Endodermal cell (in vitro differentiated cells): ENCODE data around the gene CFAP46. TPM values are rescaled to one million over a fixed set of nuclear protein-coding genes. Genes with fewer than 3 reads are reported as not detected.

Experiments used
- DNase-seq: peaks from one replicate; pipeline ENCODE4 v3.0.0-alpha.2; 2017
- H3K27ac ChIP-seq: 2 replicates; pipeline ENCODE4 v1.5.1; 2013; ENCODE audit warnings: mild to moderate bottlenecking, low read depth, low read length, moderate library complexity
- H3K27me3 ChIP-seq: 2 replicates; pipeline ENCODE4 v1.6.1; 2013; ENCODE audit warnings: mild to moderate bottlenecking, low read length, moderate library complexity; ENCODE audit not compliant: insufficient read depth, control insufficient read depth, poor library complexity, severe bottlenecking
- H3K36me3 ChIP-seq: 2 replicates; pipeline ENCODE4 v1.7.0; 2013; ENCODE audit warnings: mild to moderate bottlenecking, low read length, moderate library complexity; ENCODE audit not compliant: control insufficient read depth, insufficient read depth
- H3K4me1 ChIP-seq: one replicate; pipeline ENCODE4 v1.7.0; 2013; ENCODE audit warnings: low read length; ENCODE audit not compliant: control insufficient read depth, insufficient read depth
- H3K4me3 ChIP-seq: 2 replicates; pipeline ENCODE4 v1.5.1; 2013; ENCODE audit warnings: mild to moderate bottlenecking, low read length, moderate library complexity
- H3K9ac ChIP-seq: 2 replicates; pipeline ENCODE4 v1.6.1; 2013; ENCODE audit warnings: mild to moderate bottlenecking, low read length, moderate library complexity; ENCODE audit not compliant: poor library complexity, severe bottlenecking; ENCODE audit errors: extremely low read depth
- H3K9me3 ChIP-seq: 2 replicates; pipeline ENCODE4 v1.6.1; 2013; ENCODE audit warnings: mild to moderate bottlenecking, low read length, moderate library complexity; ENCODE audit not compliant: control insufficient read depth
- H3K27ac Mint-ChIP-seq: 2 replicates; pipeline ENCODE4 v1.8.0; 2020; ENCODE audit warnings: mixed read lengths
- H3K27me3 Mint-ChIP-seq: 2 replicates; pipeline ENCODE4 v1.8.0; 2021; ENCODE audit warnings: mild to moderate bottlenecking, mixed read lengths; ENCODE audit not compliant: insufficient read depth
- H3K36me3 Mint-ChIP-seq: 2 replicates; pipeline ENCODE4 v1.8.0; 2020; ENCODE audit warnings: low read depth, mixed read lengths
- H3K4me1 Mint-ChIP-seq: 2 replicates; pipeline ENCODE4 v1.8.0; 2020; ENCODE audit warnings: mixed read lengths
- H3K4me3 Mint-ChIP-seq: 2 replicates; pipeline ENCODE4 v1.8.0; 2020; ENCODE audit warnings: mild to moderate bottlenecking, moderate library complexity, mixed read lengths
- H3K9me3 Mint-ChIP-seq: 2 replicates; pipeline ENCODE4 v1.8.0; 2020; ENCODE audit warnings: mild to moderate bottlenecking, mixed read lengths
- WGBS, 2 experiments: methylation state at CpG; one replicate each; pipeline versions ENCODE4 v1.1.5 to v1.1.7; 2013; ENCODE audit warnings: missing lambda C conversion rate in 2 of 2, mixed read lengths in 1 of 2; ENCODE audit not compliant: insufficient coverage in 1 of 2, insufficient read length in 1 of 2; 5-methylcytosine and 5-hydroxymethylcytosine counted together
- total RNA-seq, 2 donors: library from RNA; stranded (reverse); fragmentation: NEBNext Ultra II Directional in 1 of 2; extraction: Animal tissue kit (Norgen Biotek cat#: 25700) in 1 of 2; gene quantifications; 2 replicates in 1 of 2; 3 replicates in 1 of 2; pipeline ENCODE4 v1.2.1, GENCODE V29; 2021
- TF ChIP-seq, protein P1 (sequence below): fragments of 200-600 bp; sonication (generic); conservative IDR thresholded peaks from 2 replicates; pipeline ENCODE4 v1.5.0; 2021; ENCODE audit warnings: antibody characterized with exemption, mild to moderate bottlenecking

The CFAP46 gene
- total RNA-seq, 2 donors from 2014 or later = 9.9 to 10.5 TPM

DNA sequence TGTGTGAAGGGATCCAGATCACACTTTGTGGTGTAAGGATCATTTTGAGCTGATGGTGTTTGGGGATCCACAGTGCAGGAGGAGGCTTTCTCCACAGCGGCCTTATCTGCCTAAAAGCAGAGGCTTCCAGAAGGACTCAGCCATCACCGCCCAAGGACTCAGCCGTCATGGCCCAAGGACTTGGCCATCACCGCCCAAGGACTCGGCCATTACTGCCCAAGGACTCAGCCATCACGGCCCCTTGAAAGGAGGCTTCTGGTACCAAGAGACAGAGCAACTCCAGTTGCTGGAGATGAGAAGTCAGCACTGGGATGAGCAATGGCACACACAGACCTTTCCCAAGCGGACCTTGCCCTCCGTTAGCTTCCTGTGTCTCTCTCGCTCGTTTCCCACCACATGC is 6.0 kb upstream of the CFAP46 start:
- H3K27ac Mint-ChIP-seq = no peak overlapping the region
- H3K4me3 ChIP-seq = no peak overlapping the region
- peaks cover 6% of the 10 kb centered on the region for H3K4me1 Mint-ChIP-seq
- peaks cover 3% of the 10 kb centered on the region for H3K4me1 ChIP-seq
- no peak overlapping the region for H3K4me3 Mint-ChIP-seq
- no peaks in the 10 kb centered on the region for H3K36me3 ChIP-seq
- no peak overlapping the region for H3K9ac ChIP-seq
- H3K9me3 Mint-ChIP-seq = no peaks in the 10 kb centered on the region
- H3K36me3 Mint-ChIP-seq = no peaks in the 10 kb centered on the region
- DNase-seq = no peak
- H3K27ac ChIP-seq = no peak overlapping the region
- TF ChIP-seq, protein P1, sequence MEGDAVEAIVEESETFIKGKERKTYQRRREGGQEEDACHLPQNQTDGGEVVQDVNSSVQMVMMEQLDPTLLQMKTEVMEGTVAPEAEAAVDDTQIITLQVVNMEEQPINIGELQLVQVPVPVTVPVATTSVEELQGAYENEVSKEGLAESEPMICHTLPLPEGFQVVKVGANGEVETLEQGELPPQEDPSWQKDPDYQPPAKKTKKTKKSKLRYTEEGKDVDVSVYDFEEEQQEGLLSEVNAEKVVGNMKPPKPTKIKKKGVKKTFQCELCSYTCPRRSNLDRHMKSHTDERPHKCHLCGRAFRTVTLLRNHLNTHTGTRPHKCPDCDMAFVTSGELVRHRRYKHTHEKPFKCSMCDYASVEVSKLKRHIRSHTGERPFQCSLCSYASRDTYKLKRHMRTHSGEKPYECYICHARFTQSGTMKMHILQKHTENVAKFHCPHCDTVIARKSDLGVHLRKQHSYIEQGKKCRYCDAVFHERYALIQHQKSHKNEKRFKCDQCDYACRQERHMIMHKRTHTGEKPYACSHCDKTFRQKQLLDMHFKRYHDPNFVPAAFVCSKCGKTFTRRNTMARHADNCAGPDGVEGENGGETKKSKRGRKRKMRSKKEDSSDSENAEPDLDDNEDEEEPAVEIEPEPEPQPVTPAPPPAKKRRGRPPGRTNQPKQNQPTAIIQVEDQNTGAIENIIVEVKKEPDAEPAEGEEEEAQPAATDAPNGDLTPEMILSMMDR = no peak
- H3K27me3 Mint-ChIP-seq = peaks cover 19% of the 10 kb centered on the region
- WGBS, 2 experiments = 90 to 94% methylated on average over 10 of the region's 10 CpGs
- peaks cover 10% of the 10 kb centered on the region for H3K27me3 ChIP-seq
- H3K9me3 ChIP-seq = no peaks in the 10 kb centered on the region

DNA sequence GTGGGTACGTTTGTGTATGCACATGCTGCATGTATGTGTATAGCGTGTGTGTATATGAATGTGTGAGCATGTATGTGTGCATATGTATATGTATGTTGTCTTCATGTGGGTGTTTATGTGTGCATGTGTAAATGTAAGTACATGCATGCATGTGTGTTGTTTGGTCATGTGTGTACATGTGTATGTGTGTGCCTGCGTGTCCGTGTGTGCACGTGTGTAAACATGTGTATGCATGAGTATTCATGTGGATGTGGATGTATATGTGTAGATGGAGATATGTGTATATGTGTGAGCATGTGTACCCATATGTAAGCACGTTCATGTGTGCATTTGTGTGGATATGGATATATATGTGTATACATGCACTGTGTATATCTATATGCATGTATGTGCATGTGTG is 5.5 kb upstream of the CFAP46 start:
- Histone ChIP-seq H3K36me3 (no peaks in the 10 kb centered on the region), H3K27ac (no peak overlapping the region), H3K27me3 (peaks cover 9% of the 10 kb centered on the region), H3K4me1 (no peaks in the 10 kb centered on the region), H3K9ac (no peak overlapping the region), H3K4me3 (no peak overlapping the region), H3K9me3 (no peaks in the 10 kb centered on the region)
- Mint-ChIP-seq H3K4me3 (no peak overlapping the region), H3K36me3 (no peaks in the 10 kb centered on the region), H3K27ac (no peak overlapping the region), H3K9me3 (no peaks in the 10 kb centered on the region), H3K27me3 (peaks cover 16% of the 10 kb centered on the region), H3K4me1 (peaks cover under 1% of the 10 kb centered on the region)
- no peak for DNase-seq
- TF ChIP-seq, protein P1 = no peak
- WGBS, 2 experiments = 84 to 93% methylated on average over 6 of the region's 6 CpGs

DNA sequence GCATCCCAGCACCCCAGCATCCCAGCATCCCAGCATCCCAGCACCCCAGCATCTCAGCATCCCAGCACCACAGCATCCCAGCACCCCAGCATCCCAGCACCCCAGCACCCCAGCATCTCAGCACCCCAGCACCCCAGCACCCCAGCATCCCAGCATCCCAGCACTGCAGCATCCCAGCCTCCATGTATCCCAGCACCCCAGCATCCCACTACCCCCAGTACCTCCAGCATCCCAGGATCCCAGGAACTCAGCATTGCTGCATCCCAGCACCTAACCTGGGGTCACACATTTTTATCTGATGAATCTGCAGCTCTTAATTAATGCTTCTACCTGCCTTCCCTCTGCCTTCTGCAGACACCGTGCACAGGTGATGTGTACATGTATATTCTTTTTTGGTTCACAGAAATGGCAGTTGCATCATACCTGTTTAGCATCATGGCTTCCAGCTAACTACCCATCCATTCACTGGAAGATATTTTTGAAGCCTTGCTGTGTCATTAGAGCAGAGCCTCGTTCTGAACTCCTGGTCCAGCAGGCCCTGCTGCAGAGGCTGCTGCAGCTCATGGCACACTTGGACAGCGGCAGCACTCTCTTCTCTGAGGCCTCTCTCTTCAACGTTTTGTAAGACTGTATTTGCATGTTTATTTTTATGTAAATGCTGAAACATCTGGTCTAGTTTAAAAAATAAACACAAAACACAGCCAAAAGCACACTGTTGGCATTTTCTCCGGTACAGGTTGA is 4.6 kb upstream of the CFAP46 start:
- H3K27ac ChIP-seq = no peak overlapping the region
- no peak overlapping the region for H3K9ac ChIP-seq
- H3K36me3 Mint-ChIP-seq = no peaks in the 10 kb centered on the region
- no peaks in the 10 kb centered on the region for H3K9me3 Mint-ChIP-seq
- H3K4me1 ChIP-seq = no peaks in the 10 kb centered on the region
- H3K4me1 Mint-ChIP-seq = peaks cover 1% of the 10 kb centered on the region
- no peak overlapping the region for H3K27ac Mint-ChIP-seq
- 68 to 90% methylated on average over 2 to 4 of the region's 5 CpGs for WGBS, 2 experiments
- peaks cover 15% of the 10 kb centered on the region for H3K27me3 Mint-ChIP-seq
- no peaks in the 10 kb centered on the region for H3K9me3 ChIP-seq
- H3K36me3 ChIP-seq = no peaks in the 10 kb centered on the region
- no peak overlapping the region for H3K4me3 Mint-ChIP-seq
- no peak overlapping the region for H3K4me3 ChIP-seq
- no peak for DNase-seq
- H3K27me3 ChIP-seq = peaks cover under 1% of the 10 kb centered on the region
- TF ChIP-seq, protein P1 = no peak
